Endothelial cell of umbilical vein (primary cell): ENCODE data around the gene FUBP3. TPM values are rescaled to one million over a fixed set of nuclear protein-coding genes. Genes with fewer than 3 reads are reported as not detected.

ENCODE experiments used
- BruUV-seq: library from RNA; stranded (reverse); fragments of 400-500 nt; replicated peaks from 2 replicates; lab custom pipeline; 2021; lab: Mats Ljungman, UMichigan
- CTCF ChIA-PET: fragments of 300-600, 350-600 bp; sonication (Branson Sonifier 250); formaldehyde crosslinking; loops from one replicate; lab custom pipeline; 2021; ENCODE audit warnings: antibody characterized with exemption, inconsistent platforms; lab: Charles Lee
- POLR2A ChIA-PET: fragments of 300-600, 350-600 bp; sonication (Branson Sonifier 250); formaldehyde crosslinking; loops from one replicate; lab custom pipeline; 2021; ENCODE audit warnings: antibody characterized with exemption, inconsistent platforms; lab: Charles Lee
- DNase-seq: peaks from one replicate; pipeline ENCODE4 v3.0.0-alpha.2; 2011; ENCODE audit warnings: low read depth, low spot score
- FAIRE-seq: peaks from 2 replicates; lab custom pipeline; 2011; peaks lifted over from hg19 to GRCh38; lab: Jason Lieb, UNC
- H2AFZ ChIP-seq: 2 replicates; pipeline ENCODE4 v1.6.0; 2012; ENCODE audit warnings: low read depth, low read length, control low read depth, inconsistent platforms
- H3K27ac ChIP-seq: 2 replicates; pipeline ENCODE4 v1.5.1; 2011; ENCODE audit warnings: low read depth, mild to moderate bottlenecking, control low read depth, low read length, moderate library complexity; ENCODE audit not compliant: insufficient read depth
- H3K27me3 ChIP-seq, 2 experiments: 2 replicates each; pipeline versions ENCODE4 v1.6.0 to v1.6.1; 2011; ENCODE audit warnings: low read length in 2 of 2, mixed read lengths in 1 of 2; ENCODE audit not compliant: control insufficient read depth in 2 of 2, insufficient read depth in 2 of 2
- H3K36me3 ChIP-seq, 2 experiments: 2 replicates in 1 of 2; 3 replicates in 1 of 2; pipeline ENCODE4 v1.5.1; 2011; ENCODE audit warnings: low read length in 2 of 2, mild to moderate bottlenecking in 1 of 2, moderate library complexity in 1 of 2; ENCODE audit not compliant: control insufficient read depth in 2 of 2, insufficient read depth in 2 of 2; ENCODE audit errors: extremely low read depth in 1 of 2
- H3K4me1 ChIP-seq: 3 replicates; pipeline ENCODE4 v1.5.1; 2011; ENCODE audit warnings: mild to moderate bottlenecking, low read length; ENCODE audit not compliant: control insufficient read depth, insufficient read depth; ENCODE audit errors: extremely low read depth
- H3K4me2 ChIP-seq: 2 replicates; pipeline ENCODE4 v1.6.1; 2011; ENCODE audit warnings: low read length, control low read depth, mixed read lengths; ENCODE audit not compliant: insufficient read depth
- H3K4me3 ChIP-seq, 3 experiments: fragments of 200-600 bp in 1 of 3; sonication (generic), shearing (Covaris generic) in 1 of 3; replicated peaks in 1 of 3; 2 replicates each; pipeline ENCODE4 v1.5.1; 2011 to 2016; ENCODE audit warnings: control low read depth in 3 of 3, low read length in 3 of 3, mild to moderate bottlenecking in 2 of 3, inconsistent platforms in 1 of 3, low read depth in 1 of 3, moderate library complexity in 1 of 3; ENCODE audit not compliant: insufficient read depth in 1 of 3
- H3K79me2 ChIP-seq: 2 replicates; pipeline ENCODE4 v1.6.0; 2012; ENCODE audit warnings: low read length, inconsistent platforms; ENCODE audit not compliant: control insufficient read depth, insufficient read depth
- H3K9ac ChIP-seq: replicated peaks from 2 replicates; pipeline ENCODE3; 2011; ENCODE audit warnings: low read length, control low read depth; ENCODE audit not compliant: insufficient read depth; ENCODE audit errors: extremely low read depth
- H3K9me1 ChIP-seq: replicated peaks from 3 replicates; pipeline ENCODE4 v1.6.0; 2011; ENCODE audit warnings: mild to moderate bottlenecking, low read length; ENCODE audit not compliant: control insufficient read depth, insufficient read depth; ENCODE audit errors: extremely low read depth
- H3K9me3 ChIP-seq: replicated peaks from 2 replicates; pipeline ENCODE4 v1.5.1; 2012; ENCODE audit warnings: low read length, inconsistent platforms; ENCODE audit not compliant: control insufficient read depth, insufficient read depth
- H4K20me1 ChIP-seq: replicated peaks from 2 replicates; pipeline ENCODE3; 2011; ENCODE audit warnings: mild to moderate bottlenecking, low read length; ENCODE audit not compliant: control insufficient read depth, insufficient read depth; ENCODE audit errors: extremely low read depth
- EZH2 ChIP-seq: IDR thresholded peaks from 2 replicates; pipeline ENCODE4 v1.6.1; 2012; ENCODE audit warnings: borderline replicate concordance, low read depth, mild to moderate bottlenecking, moderate library complexity, low read length, inconsistent platforms; ENCODE audit not compliant: severe bottlenecking
- FOS ChIP-seq: IDR thresholded peaks from 2 replicates; pipeline ENCODE4 v1.6.1; 2011; ENCODE audit warnings: mild to moderate bottlenecking, low read length, moderate library complexity, borderline replicate concordance; ENCODE audit not compliant: insufficient read depth
- GATA2 ChIP-seq: IDR thresholded peaks from 2 replicates; pipeline ENCODE4 v1.7.0; 2011; ENCODE audit warnings: low read depth, mild to moderate bottlenecking, moderate library complexity, mixed read lengths, low read length; ENCODE audit not compliant: insufficient read length, insufficient read depth
- JUN ChIP-seq: IDR thresholded peaks from 2 replicates; pipeline ENCODE4 v1.6.1; 2011; ENCODE audit warnings: borderline replicate concordance, low read depth; ENCODE audit not compliant: insufficient read length, insufficient read depth
- MYC ChIP-seq: IDR thresholded peaks from one replicate; pipeline ENCODE4 v1.6.1; 2011; ENCODE audit warnings: mild to moderate bottlenecking, low read depth, low read length
- POLR2A ChIP-seq: IDR thresholded peaks from 2 replicates; pipeline ENCODE4 v1.6.1; 2012; ENCODE audit warnings: low read depth, mild to moderate bottlenecking, control low read depth, low read length
- POLR2AphosphoS5 ChIP-seq: IDR thresholded peaks from 2 replicates; pipeline ENCODE4 v1.6.1; 2012; ENCODE audit warnings: low read depth, mild to moderate bottlenecking, control low read depth, low read length, moderate library complexity; ENCODE audit not compliant: insufficient read depth
- dilution Hi-C: fragments of 300-500 bp; cut with MboI; formaldehyde crosslinking; loops from one replicate; pipeline ENCODE4 v1.15.0; 2019; ENCODE audit warnings: low sequenced_read_pairs; ENCODE audit not compliant: extremely low pct_ligation_motif_present
- intact Hi-C: fragments of 100-400 bp; cut with micrococcal nuclease; formaldehyde crosslinking; loops from one replicate; pipeline ENCODE4 v1.10.0; 2022
- polyA plus RNA-seq, 4 experiments: library from polyadenylated mRNA; depleted of rRNA in 3 of 4; stranded (reverse) in 3 of 4; unstranded in 1 of 4; fragments of >200 nt; gene quantifications; 2 replicates each; pipeline versions ENCODE4 v1.2.1 to v1.2.3, GENCODE V29; 2011 to 2012; ENCODE audit warnings: missing spikeins in 1 of 4
- total RNA-seq: library from RNA; stranded (reverse); gene quantifications from 2 replicates; pipeline ENCODE4 v1.2.3, GENCODE V29; 2021
- TF ChIP-seq, protein P1 (sequence below): IDR thresholded peaks from 2 replicates; pipeline ENCODE4 v1.6.1; 2011; ENCODE audit not compliant: insufficient read depth, insufficient read length
- TF ChIP-seq, protein P2 (sequence below), 2 donors: IDR thresholded peaks; 1 replicate in 1 of 2; 2 replicates in 1 of 2; pipeline ENCODE4 v1.5.1; 2011; ENCODE audit warnings: low read length in 2 of 2, mild to moderate bottlenecking in 2 of 2, moderate library complexity in 2 of 2, control low read depth in 1 of 2, inconsistent platforms in 1 of 2, low read depth in 1 of 2; ENCODE audit not compliant: insufficient read depth in 1 of 2; ENCODE audit errors: extremely low read depth in 1 of 2

FUBP3 gene
- total and polyA plus RNA-seq, 2 donors (not counting 3 experiments of a cell fraction or from before 2014, with no cell fraction given) = 19.4 to 50.9 TPM

GRCh38 chr9:130670644-130671043, 91.3 kb downstream of the FUBP3 start:
- POLR2A ChIA-PET = no interaction called here
- CTCF ChIA-PET = interaction anchor here (1.2 kb wide), 1 partner anchor 12 kb away, joined by 3 read pairs; no protein-coding TSS in a partner anchor
- H3K27me3 ChIP-seq = peaks cover 27 to 31% of the 10 kb centered on the region in 2 experiments
- H3K4me2 ChIP-seq = no peak overlapping the region
- H3K9me1 ChIP-seq = no peaks in the 10 kb centered on the region
- no peaks in the 10 kb centered on the region for H3K79me2 ChIP-seq
- no peak overlapping the region for H3K27ac ChIP-seq
- intact Hi-C loops (no loop called here), dilution Hi-C loops (no loop called here)
- H3K9ac ChIP-seq = no peak overlapping the region
- H3K4me3 ChIP-seq = no peak overlapping the region
- no TSS peak for BruUV-seq
- no peaks in the 10 kb centered on the region for H4K20me1 ChIP-seq
- FAIRE-seq (no peak), DNase-seq (no peak)
- no peaks in the 10 kb centered on the region for H3K4me1 ChIP-seq
- no peaks in the 10 kb centered on the region for H3K9me3 ChIP-seq
- no peak for TF ChIP-seq POLR2A
- TF ChIP-seq MYC = no peak
- no peak for TF ChIP-seq GATA2
- TF ChIP-seq, protein P1, sequence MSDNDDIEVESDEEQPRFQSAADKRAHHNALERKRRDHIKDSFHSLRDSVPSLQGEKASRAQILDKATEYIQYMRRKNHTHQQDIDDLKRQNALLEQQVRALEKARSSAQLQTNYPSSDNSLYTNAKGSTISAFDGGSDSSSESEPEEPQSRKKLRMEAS = no peak
- TF ChIP-seq JUN = no peak
- no peak for TF ChIP-seq FOS
- TF ChIP-seq POLR2AphosphoS5 = no peak
- TF ChIP-seq, protein P2, sequence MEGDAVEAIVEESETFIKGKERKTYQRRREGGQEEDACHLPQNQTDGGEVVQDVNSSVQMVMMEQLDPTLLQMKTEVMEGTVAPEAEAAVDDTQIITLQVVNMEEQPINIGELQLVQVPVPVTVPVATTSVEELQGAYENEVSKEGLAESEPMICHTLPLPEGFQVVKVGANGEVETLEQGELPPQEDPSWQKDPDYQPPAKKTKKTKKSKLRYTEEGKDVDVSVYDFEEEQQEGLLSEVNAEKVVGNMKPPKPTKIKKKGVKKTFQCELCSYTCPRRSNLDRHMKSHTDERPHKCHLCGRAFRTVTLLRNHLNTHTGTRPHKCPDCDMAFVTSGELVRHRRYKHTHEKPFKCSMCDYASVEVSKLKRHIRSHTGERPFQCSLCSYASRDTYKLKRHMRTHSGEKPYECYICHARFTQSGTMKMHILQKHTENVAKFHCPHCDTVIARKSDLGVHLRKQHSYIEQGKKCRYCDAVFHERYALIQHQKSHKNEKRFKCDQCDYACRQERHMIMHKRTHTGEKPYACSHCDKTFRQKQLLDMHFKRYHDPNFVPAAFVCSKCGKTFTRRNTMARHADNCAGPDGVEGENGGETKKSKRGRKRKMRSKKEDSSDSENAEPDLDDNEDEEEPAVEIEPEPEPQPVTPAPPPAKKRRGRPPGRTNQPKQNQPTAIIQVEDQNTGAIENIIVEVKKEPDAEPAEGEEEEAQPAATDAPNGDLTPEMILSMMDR (IDR thresholded peaks at IDR 0.05; ENCODE audit: extremely low read depth in 1 of 2, insufficient read depth in 1 of 2, low read depth in 1 of 2, low read length in 2 of 2) = no peak
- TF ChIP-seq EZH2 = no peak
- H2AFZ ChIP-seq = no peak overlapping the region
- H3K36me3 ChIP-seq = no peaks in the 10 kb centered on the region
